NCI-H510A treated with DMSO at 0.1 percent for 48 hours (cell line): Measurements from ENCODE around the gene TNFSF18.
"Not testable (repeated sequence)": the region's sequence is repeated elsewhere in the genome, so short reads cannot be mapped to it uniquely, and the experiment has no call there.

Source experiments
- DNase-seq: peaks from one replicate; lab custom pipeline; 2025; lab: John Stamatoyannopoulos, UW

The TNFSF18 gene

GRCh38 chr1:173050865-173051264 is at the start of gene TNFSF18:
Gene TNFSF18 (minus strand): TSS chr1:173050941. CDS start chr1:173050896, 45 bp downstream.
- peak; percentile 46 for DNase-seq

DNA sequence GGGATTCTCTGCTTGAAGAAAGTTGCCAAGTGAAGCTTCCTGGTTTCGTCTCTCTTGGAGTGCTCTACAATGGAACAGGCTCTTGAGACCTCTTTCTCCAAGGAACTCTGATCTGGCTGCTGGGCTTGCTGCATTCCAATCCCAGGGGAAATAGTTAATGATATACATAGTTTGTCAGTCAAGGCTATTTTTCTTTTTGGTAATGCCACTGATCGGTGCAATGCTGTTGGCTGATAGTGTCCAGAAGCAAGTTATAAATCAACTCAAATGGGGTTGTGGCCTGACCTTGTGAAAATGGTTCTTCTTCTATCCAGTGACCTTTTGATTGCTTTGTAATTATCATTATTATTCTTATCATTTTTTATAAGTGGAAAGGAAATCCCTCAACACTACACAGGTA is 48.4 kb upstream of the TNFSF18 start:
- DNase-seq, result no peak

DNA sequence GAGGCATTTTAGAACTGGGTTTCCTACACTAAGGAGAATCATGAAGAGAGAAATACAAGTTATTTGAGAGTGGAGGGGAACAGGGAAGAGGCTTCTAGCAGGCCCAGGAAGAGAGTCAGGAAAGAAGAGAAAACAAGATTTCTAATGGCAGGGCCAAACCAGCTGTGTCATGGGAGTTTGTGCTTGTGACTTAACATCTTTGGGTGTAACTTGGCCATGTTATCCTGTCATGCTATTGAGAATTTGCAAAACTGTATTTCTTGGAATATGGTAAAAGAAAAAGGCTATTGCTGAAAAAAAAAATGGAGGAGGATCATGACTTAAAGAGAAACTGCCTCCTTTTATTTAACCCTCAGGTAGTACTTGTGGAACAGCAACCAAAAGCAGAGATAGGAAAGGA is 47.4 kb upstream of the TNFSF18 start:
- DNase-seq, result no peak

- no peak for DNase-seq
Measured at GRCh38 chr1:173097001-173097400, 46.3 kb upstream of the TNFSF18 start.

GRCh38 chr1:173095632-173096031 is 44.9 kb upstream of the TNFSF18 start:
- DNase-seq, result no peak

DNA sequence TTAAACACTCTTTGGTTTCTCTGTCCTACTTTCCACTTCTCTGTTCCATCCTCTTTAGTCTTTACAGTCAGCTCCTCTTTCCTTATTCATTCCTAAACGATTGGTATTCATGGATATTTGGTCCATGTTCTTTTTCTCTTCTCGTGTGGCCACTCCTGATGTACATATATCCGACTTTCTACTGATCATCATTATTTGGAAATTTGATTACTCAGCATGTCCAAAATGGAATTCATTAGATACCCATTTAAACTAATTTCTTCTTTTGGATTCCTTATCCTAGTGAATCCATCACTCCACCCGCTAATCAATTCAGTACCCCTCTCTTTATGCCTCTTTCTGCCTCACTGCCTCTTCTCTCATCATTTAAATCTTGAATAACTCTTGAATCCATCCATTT is 43.8 kb upstream of the TNFSF18 start:
- no peak for DNase-seq

DNA sequence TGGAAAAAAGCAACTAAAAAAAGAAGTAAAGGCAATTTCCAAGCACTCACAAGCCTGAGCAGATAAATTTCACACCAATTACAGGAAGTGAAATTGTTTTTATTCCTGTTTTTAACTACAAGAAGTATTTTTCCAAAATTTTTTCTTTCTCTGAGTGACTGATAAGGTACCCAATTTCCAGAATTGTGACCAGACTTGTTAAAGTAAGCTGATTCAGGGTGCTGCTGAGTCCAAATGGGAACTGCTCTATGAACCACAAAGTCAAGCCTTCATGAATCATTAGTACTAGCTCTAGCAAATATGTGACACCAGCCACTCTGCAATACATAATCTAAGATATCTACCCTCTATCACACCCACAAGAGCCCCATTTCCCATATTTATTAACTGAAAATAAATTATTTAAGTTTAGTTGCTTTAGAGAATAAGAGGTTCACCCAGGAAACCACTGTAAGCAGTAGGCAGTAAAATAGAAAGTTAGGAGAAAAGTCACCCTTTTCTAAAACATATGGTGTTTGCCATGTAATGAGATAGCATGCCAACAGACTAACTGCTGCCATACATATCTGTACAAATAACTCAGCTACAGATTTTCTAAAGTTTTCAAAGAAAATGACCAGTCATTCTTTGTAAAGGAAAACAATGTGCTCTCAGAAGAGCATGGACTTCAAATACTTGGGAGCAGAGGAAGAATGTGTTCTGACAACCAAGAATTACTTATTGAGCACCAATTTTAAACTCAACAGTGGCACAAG is 43.1 kb upstream of the TNFSF18 start:
- DNase-seq, result no peak

GRCh38 chr1:173084292-173084691 is 33.6 kb upstream of the TNFSF18 start:
- no peak for DNase-seq

DNA sequence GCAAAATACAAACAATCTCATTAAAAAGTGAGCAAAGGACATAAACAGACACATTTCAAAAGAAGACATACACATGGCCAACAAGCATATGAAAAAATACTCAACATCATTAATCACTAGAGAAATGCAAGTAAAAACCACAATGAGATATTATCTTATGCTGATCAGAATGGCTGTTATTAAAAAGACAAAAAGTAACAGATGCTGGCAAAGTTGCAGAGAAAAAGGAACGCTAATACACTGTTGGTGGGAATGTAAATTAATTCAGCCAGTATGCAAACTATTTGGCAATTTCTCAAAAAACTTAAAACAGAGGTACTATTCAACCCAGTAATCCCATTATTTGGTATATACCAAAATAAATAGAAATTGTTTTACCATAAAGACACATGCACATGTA is 32.2 kb upstream of the TNFSF18 start:
- DNase-seq, result no peak

DNA sequence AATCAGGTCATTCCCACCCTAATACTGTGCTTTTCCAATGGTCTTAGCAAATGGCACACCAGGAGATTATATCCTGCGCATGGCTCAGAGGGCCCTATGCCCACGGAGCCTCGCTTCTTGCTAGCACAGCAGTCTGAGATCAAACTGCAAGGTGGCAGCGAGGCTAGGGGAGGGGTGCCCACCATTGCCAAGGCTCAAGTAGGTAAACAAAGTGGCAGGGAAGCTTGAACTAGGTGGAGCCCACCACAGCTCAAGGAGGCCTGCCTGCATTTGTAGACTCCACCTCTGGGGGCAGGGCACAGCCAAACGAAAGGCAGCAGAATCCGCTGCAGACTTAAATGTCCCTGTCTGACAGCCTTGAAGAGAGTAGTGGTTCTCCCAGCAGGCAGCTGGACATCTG is 23.5 kb upstream of the TNFSF18 start:
- not testable (repeated sequence) for DNase-seq

GRCh38 chr1:173064011-173064410 is 13.3 kb upstream of the TNFSF18 start:
- DNase-seq, result no peak

GRCh38 chr1:173063171-173063570 is 12.4 kb upstream of the TNFSF18 start:
- no peak for DNase-seq

- DNase-seq, result no peak
Measured at GRCh38 chr1:173062150-173062938, 11.6 kb upstream of the TNFSF18 start.

DNA sequence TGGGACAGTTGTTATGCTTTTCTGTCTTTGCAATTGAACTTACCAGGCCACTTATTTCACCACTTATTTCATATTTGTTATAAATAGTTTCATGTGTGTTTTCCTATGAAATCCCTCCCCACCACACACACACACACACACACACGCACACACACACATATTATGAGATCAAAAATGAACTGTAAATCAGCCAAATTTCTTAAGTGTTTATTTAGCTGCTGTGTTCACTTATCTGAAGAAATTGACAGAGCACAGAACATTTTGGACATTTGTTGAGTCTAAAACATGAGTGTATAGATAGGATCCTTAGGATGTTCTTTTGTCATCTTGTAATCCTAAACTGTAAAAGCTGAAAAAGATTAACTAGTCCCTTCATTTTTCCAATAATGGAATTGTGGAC is 7.8 kb upstream of the TNFSF18 start:
- no peak for DNase-seq

DNA sequence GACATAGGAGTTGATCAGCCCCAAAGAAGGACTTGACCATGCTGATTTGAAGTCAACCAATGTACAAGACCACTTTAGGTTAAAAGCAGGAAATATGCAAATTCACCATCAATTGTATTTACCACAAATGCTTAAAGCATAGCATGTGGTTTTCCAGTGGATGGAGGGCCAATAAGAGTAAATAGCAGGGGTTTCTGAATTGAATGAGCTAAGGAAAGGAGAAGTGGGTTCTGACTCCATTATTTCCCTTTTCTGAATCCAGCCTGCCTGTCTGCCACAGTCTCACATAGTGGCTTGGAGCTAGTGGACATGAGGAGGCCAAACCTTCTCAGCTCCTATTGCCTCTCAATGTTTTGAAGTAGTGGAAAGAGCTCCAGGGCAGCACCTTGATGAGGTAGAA is 7.2 kb upstream of the TNFSF18 start:
- no peak for DNase-seq

DNA sequence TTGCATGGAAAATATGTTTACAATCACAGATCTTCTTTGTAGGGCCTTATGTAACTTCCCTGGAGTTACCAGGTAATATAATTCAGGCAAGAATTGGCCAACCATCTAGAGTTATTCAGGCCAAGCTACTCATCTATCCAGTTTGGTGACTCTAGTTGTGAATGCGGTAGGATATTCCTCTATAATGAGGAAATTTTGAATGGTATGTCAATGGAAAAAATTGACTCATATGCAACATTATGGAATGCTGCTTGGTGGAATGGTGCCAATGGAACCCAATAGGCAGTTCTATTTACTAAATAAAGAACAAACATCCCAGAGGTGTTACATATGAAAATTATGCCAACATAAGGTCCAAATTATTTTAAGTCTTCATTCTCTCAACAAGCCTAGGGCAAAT is 5.6 kb upstream of the TNFSF18 start:
- no peak for DNase-seq

GRCh38 chr1:173052681-173053196 is 2.0 kb upstream of the TNFSF18 start:
- no peak for DNase-seq

GRCh38 chr1:173049322-173049633 is 1.5 kb downstream of the TNFSF18 start:
- DNase-seq, result no peak

GRCh38 chr1:173048621-173049321 is 2.0 kb downstream of the TNFSF18 start:
- DNase-seq, result no peak

DNA sequence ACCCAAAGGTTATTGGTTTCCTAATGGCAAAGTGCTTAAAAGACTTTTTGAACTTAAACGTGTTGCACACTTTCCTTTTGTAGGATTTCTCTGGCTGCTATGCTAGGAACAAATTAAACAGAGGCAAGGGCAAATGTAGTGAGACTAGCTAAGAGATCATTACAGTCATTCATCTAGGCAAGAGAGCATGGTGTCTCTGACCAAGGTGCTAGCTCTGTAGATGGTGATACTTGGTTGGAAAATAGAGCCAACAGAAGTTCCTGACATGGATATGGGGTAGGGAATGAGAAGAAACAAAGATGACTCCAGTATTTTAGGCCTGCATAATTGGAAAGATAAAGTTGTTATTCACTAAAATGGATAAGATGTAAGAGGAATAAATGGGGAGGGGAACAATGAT is 6.1 kb downstream of the TNFSF18 start:
- DNase-seq, result no peak

DNA sequence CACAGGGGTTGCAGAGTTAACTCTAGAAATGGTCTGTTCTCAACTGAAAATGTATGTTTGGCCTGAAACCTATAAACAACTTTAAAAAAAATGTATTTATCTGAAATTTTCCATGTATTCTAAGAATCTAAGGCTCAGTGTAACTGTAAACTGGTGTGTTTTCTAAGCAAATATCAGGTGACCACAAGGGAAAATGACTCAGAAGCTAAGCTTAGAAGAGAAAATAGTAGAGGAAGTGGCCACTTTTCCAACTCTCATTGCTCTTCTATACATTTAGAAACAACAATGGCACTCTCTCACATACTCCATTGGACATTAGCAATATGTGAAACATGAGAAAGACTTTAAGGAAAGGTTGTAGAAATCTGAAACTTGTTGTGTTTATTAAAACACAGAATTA is 7.5 kb downstream of the TNFSF18 start:
- no peak for DNase-seq

- DNase-seq, result no peak
Measured at GRCh38 chr1:173042806-173043205, 7.9 kb downstream of the TNFSF18 start.

DNA sequence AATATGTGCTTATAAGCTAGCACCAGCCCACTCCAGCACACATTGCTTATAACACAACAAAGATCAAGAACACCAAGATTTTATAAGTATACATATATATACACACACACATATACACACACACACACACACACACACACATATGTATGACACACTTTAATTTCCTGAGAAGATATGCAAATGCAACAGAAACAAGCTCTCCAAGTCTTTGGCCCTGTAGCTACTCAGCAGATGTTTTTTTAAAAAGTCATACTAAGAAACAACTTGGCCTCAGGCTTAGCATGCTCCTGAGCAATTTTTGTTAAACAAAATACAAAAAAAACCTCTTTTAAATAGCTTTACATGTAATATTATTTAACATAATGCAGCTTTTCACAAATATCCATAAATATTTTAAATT is 11.1 kb downstream of the TNFSF18 start:
- DNase-seq, result no peak
